Measurements from ENCODE around the gene SIN3A.

GRCh38 chr15:75360391-75360790 is 91.1 kb downstream of the SIN3A start:
- TF ChIP-seq CTCF (conservative IDR thresholded peaks at IDR 0.05; ENCODE audit: low read depth, low read length) (no peak), POLR2A (IDR thresholded peaks at IDR 0.05; ENCODE audit: low read depth, low read length) (no peak), RCOR1 (IDR thresholded peaks at IDR 0.05; ENCODE audit: insufficient replicate concordance, low read length) (no peak), MAZ (IDR thresholded peaks at IDR 0.05; ENCODE audit: borderline replicate concordance, low read depth, low read length) (no peak), RAD21 (IDR thresholded peaks at IDR 0.05; ENCODE audit: low read length) (no peak), CEBPB (IDR thresholded peaks at IDR 0.05; ENCODE audit: low read depth, low read length) (no peak), ELK1 (IDR thresholded peaks at IDR 0.05; ENCODE audit: borderline replicate concordance, low read depth, low read length) (no peak), MXI1 (IDR thresholded peaks at IDR 0.05; ENCODE audit: borderline replicate concordance, low read depth, low read length) (no peak), USF2 (IDR thresholded peaks at IDR 0.05; ENCODE audit: low read depth, low read length) (no peak)

Measured in IMR-90 (cell line).